Hypothalamus (tissue), 51 donors: ENCODE data around the gene PRDM1.

Experiments used
- DNase-seq, 51 donors: peaks; one replicate each; lab custom pipeline; 2025; lab: John Stamatoyannopoulos, UW

Gene PRDM1

GRCh38 chr6:106069478-106069877 lies 16.7 kb upstream of the PRDM1 start:
- DNase-seq = no peak

GRCh38 chr6:106070636-106071035 lies 15.5 kb upstream of the PRDM1 start:
- no peak for DNase-seq

- no peak for DNase-seq
These were observed 13.5 kb upstream of the PRDM1 start for GRCh38 chr6:106072501-106073090.

- no peak for DNase-seq
These were observed 12.0 kb upstream of the PRDM1 start for GRCh38 chr6:106074146-106074545.

- DNase-seq = no peak
These were observed 10.0 kb upstream of the PRDM1 start for GRCh38 chr6:106076139-106076538.

GRCh38 chr6:106077170-106077569 lies 9.0 kb upstream of the PRDM1 start:
- DNase-seq = no peak

GRCh38 chr6:106077881-106078280 lies 8.3 kb upstream of the PRDM1 start:
- no peak for DNase-seq

- no peak for DNase-seq
These were observed 6.0 kb upstream of the PRDM1 start for GRCh38 chr6:106079961-106080762.

- no peak for DNase-seq
These were observed 5.4 kb upstream of the PRDM1 start for GRCh38 chr6:106080763-106081095.

- DNase-seq = no peak
These were observed 4.4 kb upstream of the PRDM1 start for GRCh38 chr6:106081715-106082114.

GRCh38 chr6:106082735-106083398 lies 3.3 kb upstream of the PRDM1 start:
- no peak for DNase-seq

GRCh38 chr6:106083618-106084017 lies 2.5 kb upstream of the PRDM1 start:
- DNase-seq = no peak

- DNase-seq = peak in 3 of 51 donors; percentile 6 to 46 (median 14)
These were observed 1.8 kb upstream of the PRDM1 start for GRCh38 chr6:106084106-106084988.

- DNase-seq = no peak
These were observed 996 bp upstream of the PRDM1 start for GRCh38 chr6:106084989-106085691.

GRCh38 chr6:106085692-106085983 lies 498 bp upstream of the PRDM1 start:
- DNase-seq = no peak

- no peak for DNase-seq
These were observed 659 bp downstream of the PRDM1 start for GRCh38 chr6:106086814-106087175.

GRCh38 chr6:106087548-106088325 lies 1.6 kb downstream of the PRDM1 start:
- peak in 23 of 51 donors; percentile 2 to 58 (median 19) for DNase-seq

GRCh38 chr6:106090001-106090400 lies 3.9 kb downstream of the PRDM1 start:
- DNase-seq = peak in 1 of 51 donors; percentile 8

GRCh38 chr6:106092279-106092678 lies 6.1 kb downstream of the PRDM1 start:
- DNase-seq = no peak
